DND-41 (cell line): Measurements from ENCODE around the gene AMMECR1L.

ENCODE experiments used
- CTCF ChIP-seq: IDR thresholded peaks from 2 replicates; pipeline ENCODE4 v1.5.1; 2012; ENCODE audit warnings: borderline replicate concordance, low read length, moderate library complexity, mild to moderate bottlenecking; ENCODE audit not compliant: poor library complexity, severe bottlenecking; ENCODE audit errors: extremely low read depth
- EZH2 ChIP-seq: IDR thresholded peaks from 3 replicates; pipeline ENCODE4 v1.6.1; 2012; ENCODE audit warnings: borderline replicate concordance, low read depth, mild to moderate bottlenecking, moderate library complexity, low read length, inconsistent platforms; ENCODE audit not compliant: severe bottlenecking

- TF ChIP-seq CTCF: no peak
- TF ChIP-seq EZH2: no peak
These were observed 8.1 kb downstream of the AMMECR1L start for GRCh38 chr2:127877626-127878025.
